WI38 (cell line): ENCODE measurements around the gene TUBGCP6.

Experiments used
- H3K4me3 ChIP-seq: 2 replicates; pipeline ENCODE4 v1.5.1; 2011; ENCODE audit warnings: low read depth, mild to moderate bottlenecking, control low read depth, low read length
- TF ChIP-seq, protein P1 (sequence below): IDR thresholded peaks from 2 replicates; pipeline ENCODE4 v1.5.1; 2012; ENCODE audit warnings: low read depth, mild to moderate bottlenecking, control low read depth, low read length

TUBGCP6 gene

GRCh38 chr22:50175921-50176849 is 68.6 kb downstream of the TUBGCP6 start:
- TF ChIP-seq, protein P1, sequence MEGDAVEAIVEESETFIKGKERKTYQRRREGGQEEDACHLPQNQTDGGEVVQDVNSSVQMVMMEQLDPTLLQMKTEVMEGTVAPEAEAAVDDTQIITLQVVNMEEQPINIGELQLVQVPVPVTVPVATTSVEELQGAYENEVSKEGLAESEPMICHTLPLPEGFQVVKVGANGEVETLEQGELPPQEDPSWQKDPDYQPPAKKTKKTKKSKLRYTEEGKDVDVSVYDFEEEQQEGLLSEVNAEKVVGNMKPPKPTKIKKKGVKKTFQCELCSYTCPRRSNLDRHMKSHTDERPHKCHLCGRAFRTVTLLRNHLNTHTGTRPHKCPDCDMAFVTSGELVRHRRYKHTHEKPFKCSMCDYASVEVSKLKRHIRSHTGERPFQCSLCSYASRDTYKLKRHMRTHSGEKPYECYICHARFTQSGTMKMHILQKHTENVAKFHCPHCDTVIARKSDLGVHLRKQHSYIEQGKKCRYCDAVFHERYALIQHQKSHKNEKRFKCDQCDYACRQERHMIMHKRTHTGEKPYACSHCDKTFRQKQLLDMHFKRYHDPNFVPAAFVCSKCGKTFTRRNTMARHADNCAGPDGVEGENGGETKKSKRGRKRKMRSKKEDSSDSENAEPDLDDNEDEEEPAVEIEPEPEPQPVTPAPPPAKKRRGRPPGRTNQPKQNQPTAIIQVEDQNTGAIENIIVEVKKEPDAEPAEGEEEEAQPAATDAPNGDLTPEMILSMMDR, result no peak
- no peak overlapping the region for H3K4me3 ChIP-seq

GRCh38 chr22:50175191-50175461 is 69.7 kb downstream of the TUBGCP6 start:
- no peak overlapping the region for H3K4me3 ChIP-seq
- TF ChIP-seq, protein P1, result no peak

- H3K4me3 ChIP-seq, result no peak overlapping the region
- TF ChIP-seq, protein P1, result no peak
Measured at GRCh38 chr22:50174382-50175190, 70.2 kb downstream of the TUBGCP6 start.

GRCh38 chr22:50173983-50174355 is 70.9 kb downstream of the TUBGCP6 start:
- no peak overlapping the region for H3K4me3 ChIP-seq
- TF ChIP-seq, protein P1, result no peak

DNA sequence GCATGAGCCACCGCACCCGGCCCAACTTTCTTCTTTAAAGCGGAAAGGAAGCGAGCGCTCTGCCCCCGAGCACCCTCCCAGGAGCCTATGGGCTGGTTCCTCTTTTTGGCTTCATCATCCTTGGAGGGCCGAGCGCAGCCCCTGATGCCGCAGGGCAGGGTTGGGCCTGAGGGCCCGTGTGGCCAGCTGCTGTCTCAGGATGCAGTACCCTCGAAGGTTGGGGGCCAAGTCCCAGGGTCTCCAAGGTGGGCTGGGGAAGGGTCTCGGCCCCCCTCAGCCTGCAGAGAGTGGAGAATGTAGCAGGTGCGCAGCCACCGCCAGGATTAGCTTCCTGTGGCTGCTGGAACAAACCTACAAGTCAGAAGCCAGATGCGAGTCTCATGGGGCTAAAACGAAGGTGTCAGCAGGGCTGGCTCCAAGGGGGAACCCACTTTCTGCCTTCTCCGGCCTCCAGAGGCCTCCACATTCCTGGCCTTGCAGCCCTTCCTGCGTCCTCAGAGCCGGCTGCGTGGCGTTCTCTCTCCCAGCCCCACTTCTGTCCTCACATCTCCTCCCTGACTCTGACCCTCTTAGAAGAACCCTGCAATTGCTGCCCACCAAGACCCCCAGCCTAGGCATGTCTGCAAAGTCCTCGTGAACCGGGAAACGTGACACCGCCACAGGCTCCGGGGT is 71.4 kb downstream of the TUBGCP6 start:
- H3K4me3 ChIP-seq, result no peak overlapping the region
- TF ChIP-seq, protein P1, result no peak

GRCh38 chr22:50171965-50172421 is 72.8 kb downstream of the TUBGCP6 start:
- TF ChIP-seq, protein P1, result no peak
- no peak overlapping the region for H3K4me3 ChIP-seq
